AG09319 (cell line): ENCODE results near the gene FASLG.

Source experiments
- DNase-seq: peaks from one replicate; pipeline ENCODE4 v3.0.0-alpha.2; 2010; ENCODE audit warnings: low read depth; ENCODE audit errors: extremely low read depth
- CTCF ChIP-seq: IDR thresholded peaks from 2 replicates; pipeline ENCODE4 v1.5.1; 2011; ENCODE audit warnings: low read depth, mild to moderate bottlenecking, inconsistent platforms, low read length, moderate library complexity

Gene FASLG

GRCh38 chr1:172670791-172671190, 11.9 kb downstream of the FASLG start:
- no peak for DNase-seq
- no peak for TF ChIP-seq CTCF

GRCh38 chr1:172671591-172671990, 12.7 kb downstream of the FASLG start:
- DNase-seq, result no peak
- no peak for TF ChIP-seq CTCF

GRCh38 chr1:172672720-172673119, 13.8 kb downstream of the FASLG start:
- no peak for DNase-seq

GRCh38 chr1:172673761-172674160, 14.9 kb downstream of the FASLG start:
- no peak for TF ChIP-seq CTCF
- no peak for DNase-seq

More at GRCh38 chr1:172672720-172673119, 13.8 kb downstream of the FASLG start:
- TF ChIP-seq CTCF, result no peak

GRCh38 chr1:172674831-172675613, 16.1 kb downstream of the FASLG start:
- DNase-seq, result no peak

GRCh38 chr1:172679000-172679772, 20.3 kb downstream of the FASLG start:
- no peak for DNase-seq
- no peak for TF ChIP-seq CTCF

More at GRCh38 chr1:172674831-172675613, 16.1 kb downstream of the FASLG start:
- TF ChIP-seq CTCF, result no peak

- DNase-seq, result no peak
- no peak for TF ChIP-seq CTCF
Observed at GRCh38 chr1:172680244-172680643, 21.3 kb downstream of the FASLG start.
